HUES64 (cell line): ENCODE data around the gene NAALADL2.

Experiments
- H3K27ac ChIP-seq: 2 replicates; pipeline ENCODE4 v1.7.0; 2013; ENCODE audit warnings: low read depth, low read length, inconsistent platforms
- H3K27me3 ChIP-seq: 2 replicates; pipeline ENCODE4 v1.6.1; 2013; ENCODE audit warnings: mild to moderate bottlenecking, low read length; ENCODE audit not compliant: insufficient read depth
- H3K36me3 ChIP-seq: 2 replicates; pipeline ENCODE4 v1.6.1; 2013; ENCODE audit warnings: mild to moderate bottlenecking, low read length; ENCODE audit not compliant: insufficient read depth
- H3K4me1 ChIP-seq: 2 replicates; pipeline ENCODE4 v1.6.1; 2013; ENCODE audit warnings: mild to moderate bottlenecking, low read length, moderate library complexity; ENCODE audit not compliant: insufficient read depth
- H3K4me3 ChIP-seq: 2 replicates; pipeline ENCODE4 v1.5.1; 2013; ENCODE audit warnings: mild to moderate bottlenecking, low read length, moderate library complexity
- H3K9ac ChIP-seq: 2 replicates; pipeline ENCODE4 v1.6.1; 2013; ENCODE audit warnings: mild to moderate bottlenecking, low read depth, low read length
- H3K9me3 ChIP-seq: 2 replicates; pipeline ENCODE4 v1.6.1; 2013; ENCODE audit warnings: low read depth, low read length; ENCODE audit not compliant: insufficient read depth
- WGBS: fragments of 150-250, 120-280 bp; methylation state at CpG from one replicate; pipeline ENCODE4 v1.1.7; 2013; ENCODE audit warnings: missing lambda C conversion rate; 5-methylcytosine and 5-hydroxymethylcytosine counted together

NAALADL2 gene

GRCh38 chr3:175278680-175279079 lies 419.5 kb downstream of the NAALADL2 start:
- no peak overlapping the region for H3K4me3 ChIP-seq
- no peaks in the 10 kb centered on the region for H3K27me3 ChIP-seq
- H3K36me3 ChIP-seq: no peaks in the 10 kb centered on the region
- 64% methylated on average over 3 of the region's 3 CpGs for WGBS
- H3K9ac ChIP-seq: no peak overlapping the region
- no peak overlapping the region for H3K27ac ChIP-seq
- no peaks in the 10 kb centered on the region for H3K9me3 ChIP-seq
- no peaks in the 10 kb centered on the region for H3K4me1 ChIP-seq

GRCh38 chr3:175279457-175279856 lies 420.3 kb downstream of the NAALADL2 start:
- Histone ChIP-seq H3K9me3 (no peaks in the 10 kb centered on the region), H3K4me1 (no peaks in the 10 kb centered on the region), H3K27me3 (no peaks in the 10 kb centered on the region), H3K27ac (no peak overlapping the region), H3K4me3 (no peak overlapping the region), H3K36me3 (no peaks in the 10 kb centered on the region), H3K9ac (no peak overlapping the region)
- WGBS: 100% methylated on average over 1 of the region's 1 CpG

- no peaks in the 10 kb centered on the region for H3K4me1 ChIP-seq
- no peak overlapping the region for H3K4me3 ChIP-seq
- H3K27ac ChIP-seq: no peak overlapping the region
- no peaks in the 10 kb centered on the region for H3K36me3 ChIP-seq
- 100% methylated on average over 1 of the region's 1 CpG for WGBS
- H3K9ac ChIP-seq: no peak overlapping the region
- no peaks in the 10 kb centered on the region for H3K9me3 ChIP-seq
- H3K27me3 ChIP-seq: no peaks in the 10 kb centered on the region
These were observed 420.8 kb downstream of the NAALADL2 start for GRCh38 chr3:175279911-175280310.

DNA sequence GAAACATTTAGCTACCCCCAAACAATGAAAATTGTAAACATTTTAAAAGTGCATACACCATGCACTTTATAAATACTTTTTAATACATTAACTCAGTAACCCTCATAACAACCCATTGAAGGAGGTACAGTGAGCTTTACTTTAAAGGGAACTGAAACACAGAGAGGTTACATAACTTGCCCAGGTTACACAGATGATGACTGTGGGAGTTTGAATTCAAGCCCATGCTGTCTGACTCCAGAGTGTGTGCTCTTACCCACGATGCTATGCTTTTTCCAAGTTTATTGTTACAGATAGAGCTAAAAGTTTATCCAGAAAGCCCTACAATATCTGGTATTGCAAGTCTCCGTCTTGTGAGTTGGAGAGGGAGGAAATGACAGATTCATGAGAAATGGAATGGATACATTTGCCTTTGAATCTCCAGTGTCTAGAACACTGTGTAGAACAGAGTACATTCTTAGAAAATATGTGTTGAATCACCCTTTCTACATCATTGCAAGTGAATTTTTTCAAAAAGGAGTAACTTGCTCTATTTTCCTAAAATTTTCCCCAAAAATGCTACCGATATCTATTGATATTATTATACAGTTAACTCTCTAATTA lies 428.3 kb downstream of the NAALADL2 start:
- Histone ChIP-seq H3K4me1 (no peaks in the 10 kb centered on the region), H3K9ac (no peak overlapping the region), H3K27me3 (no peaks in the 10 kb centered on the region), H3K27ac (no peak overlapping the region), H3K4me3 (no peak overlapping the region), H3K36me3 (no peaks in the 10 kb centered on the region), H3K9me3 (no peaks in the 10 kb centered on the region)
- 94% methylated on average over 2 of the region's 3 CpGs for WGBS

GRCh38 chr3:175288621-175289020 lies 429.5 kb downstream of the NAALADL2 start:
- Histone ChIP-seq H3K4me3 (no peak overlapping the region), H3K27me3 (no peaks in the 10 kb centered on the region), H3K9me3 (no peaks in the 10 kb centered on the region), H3K4me1 (no peaks in the 10 kb centered on the region), H3K27ac (no peak overlapping the region), H3K9ac (no peak overlapping the region), H3K36me3 (no peaks in the 10 kb centered on the region)
- WGBS: 94% methylated on average over 2 of the region's 4 CpGs

DNA sequence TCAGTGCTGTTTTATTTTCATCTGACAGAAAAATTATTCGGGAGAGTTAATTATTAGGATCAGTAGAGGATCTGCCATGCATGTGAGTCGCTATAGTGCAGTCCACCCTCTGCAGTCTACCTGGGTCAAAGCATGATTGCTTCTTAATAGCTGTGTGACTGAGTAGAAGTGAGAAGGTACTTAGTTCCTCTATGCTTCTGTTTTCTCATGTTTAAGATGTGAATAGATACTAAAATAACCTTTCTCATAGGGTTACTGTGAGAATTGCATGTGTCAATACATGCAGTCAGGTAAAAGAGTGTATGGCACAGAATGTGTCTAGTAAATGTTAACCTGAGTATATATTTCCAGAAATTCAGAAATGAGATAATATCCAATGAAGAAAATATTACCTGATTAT lies 435.7 kb downstream of the NAALADL2 start:
- Histone ChIP-seq H3K9me3 (no peaks in the 10 kb centered on the region), H3K27ac (no peak overlapping the region), H3K36me3 (no peaks in the 10 kb centered on the region), H3K27me3 (no peaks in the 10 kb centered on the region), H3K9ac (no peak overlapping the region), H3K4me1 (no peaks in the 10 kb centered on the region; the same call in 1 of the 2 replicates), H3K4me3 (no peak overlapping the region)
- WGBS: 96% methylated on average over 2 of the region's 2 CpGs

- no peaks in the 10 kb centered on the region for H3K9me3 ChIP-seq
- H3K4me1 ChIP-seq: no peaks in the 10 kb centered on the region; the same call in 1 of the 2 replicates
- H3K9ac ChIP-seq: no peak overlapping the region
- 90% methylated on average over 4 of the region's 4 CpGs for WGBS
- no peaks in the 10 kb centered on the region for H3K27me3 ChIP-seq
- no peak overlapping the region for H3K27ac ChIP-seq
- H3K36me3 ChIP-seq: no peaks in the 10 kb centered on the region
- H3K4me3 ChIP-seq: no peak overlapping the region
These were observed 436.4 kb downstream of the NAALADL2 start for GRCh38 chr3:175295248-175296130.

GRCh38 chr3:175297216-175297615 lies 438.1 kb downstream of the NAALADL2 start:
- no peaks in the 10 kb centered on the region; the same call in 1 of the 2 replicates for H3K4me1 ChIP-seq
- no peaks in the 10 kb centered on the region for H3K27me3 ChIP-seq
- no peak overlapping the region for H3K4me3 ChIP-seq
- no peaks in the 10 kb centered on the region for H3K9me3 ChIP-seq
- no peaks in the 10 kb centered on the region for H3K36me3 ChIP-seq
- no peak overlapping the region for H3K27ac ChIP-seq
- 100% methylated on average over 2 of the region's 2 CpGs for WGBS
- H3K9ac ChIP-seq: no peak overlapping the region

- Histone ChIP-seq H3K27me3 (no peaks in the 10 kb centered on the region), H3K9ac (no peak overlapping the region), H3K27ac (no peak overlapping the region), H3K36me3 (no peaks in the 10 kb centered on the region), H3K4me1 (no peaks in the 10 kb centered on the region), H3K4me3 (no peak overlapping the region), H3K9me3 (no peaks in the 10 kb centered on the region)
- WGBS: 98% methylated on average over 2 of the region's 3 CpGs
These were observed 442.6 kb downstream of the NAALADL2 start for GRCh38 chr3:175301741-175302140.

GRCh38 chr3:175304404-175304803 lies 445.3 kb downstream of the NAALADL2 start:
- no peaks in the 10 kb centered on the region for H3K9me3 ChIP-seq
- 95% methylated on average over 2 of the region's 2 CpGs for WGBS
- H3K9ac ChIP-seq: no peak overlapping the region
- H3K27me3 ChIP-seq: no peaks in the 10 kb centered on the region
- no peaks in the 10 kb centered on the region for H3K4me1 ChIP-seq
- H3K4me3 ChIP-seq: no peak overlapping the region
- H3K27ac ChIP-seq: no peak overlapping the region
- H3K36me3 ChIP-seq: no peaks in the 10 kb centered on the region

GRCh38 chr3:175307642-175308041 lies 448.5 kb downstream of the NAALADL2 start:
- no peak overlapping the region for H3K27ac ChIP-seq
- no peaks in the 10 kb centered on the region for H3K27me3 ChIP-seq
- H3K4me3 ChIP-seq: no peak overlapping the region
- H3K9ac ChIP-seq: no peak overlapping the region
- H3K4me1 ChIP-seq: no peaks in the 10 kb centered on the region
- H3K9me3 ChIP-seq: no peaks in the 10 kb centered on the region
- no peaks in the 10 kb centered on the region for H3K36me3 ChIP-seq
